ENCODE results near the gene SRM.
"Not testable (repeated sequence)": the region's sequence is repeated elsewhere in the genome, so short reads cannot be mapped to it uniquely, and the experiment has no call there.

The SRM gene

GRCh38 chr1:11059968-11060830 is at the start of gene SRM:
TSS of gene SRM (minus strand) at chr1:11060018. CDS start at chr1:11059943, 75 bp downstream.
- DNase-seq: peak; percentile 72 to 89

- no peak for DNase-seq
These were observed 49.4 kb upstream of the SRM start for GRCh38 chr1:11109047-11109760.

GRCh38 chr1:11107599-11107998 is 47.8 kb upstream of the SRM start:
- DNase-seq: no peak

- DNase-seq: no peak
These were observed 45.8 kb upstream of the SRM start for GRCh38 chr1:11105586-11105985.

- DNase-seq: no peak
These were observed 41.5 kb upstream of the SRM start for GRCh38 chr1:11101347-11101746.

GRCh38 chr1:11100806-11101205 is 41.0 kb upstream of the SRM start:
- not testable (repeated sequence) for DNase-seq

GRCh38 chr1:11100149-11100493 is 40.3 kb upstream of the SRM start:
- DNase-seq: no peak

GRCh38 chr1:11099310-11100148 is 39.7 kb upstream of the SRM start, which contains the start of gene EXOSC10:
TSS of gene EXOSC10 (minus strand) at chr1:11099869. CDS start at chr1:11099831, 38 bp downstream.
- DNase-seq: peak; percentile 73 to 87

GRCh38 chr1:11098931-11099309 is 39.1 kb upstream of the SRM start:
- DNase-seq: no peak

GRCh38 chr1:11083784-11084183 is 24.0 kb upstream of the SRM start:
- not testable (repeated sequence) for DNase-seq

- no peak for DNase-seq
These were observed 21.1 kb upstream of the SRM start for GRCh38 chr1:11080931-11081330.

GRCh38 chr1:11078631-11079030 is 18.8 kb upstream of the SRM start:
- DNase-seq: no peak

- DNase-seq: not testable (repeated sequence)
These were observed 13.6 kb upstream of the SRM start for GRCh38 chr1:11073398-11073797.

- no peak for DNase-seq
These were observed 12.5 kb upstream of the SRM start for GRCh38 chr1:11072216-11072917.

GRCh38 chr1:11071463-11072215 is 11.8 kb upstream of the SRM start:
- DNase-seq: no peak

- no peak for DNase-seq
These were observed 11.1 kb upstream of the SRM start for GRCh38 chr1:11070876-11071275.

- DNase-seq: no peak
These were observed 9.0 kb upstream of the SRM start for GRCh38 chr1:11068600-11069473.

- DNase-seq: no peak
These were observed 8.1 kb upstream of the SRM start for GRCh38 chr1:11067716-11068599.

GRCh38 chr1:11065796-11066195 is 6.0 kb upstream of the SRM start:
- no peak for DNase-seq

- DNase-seq: no peak
These were observed 5.1 kb upstream of the SRM start for GRCh38 chr1:11064942-11065341.
